H1 (cell line): Measurements from ENCODE around the gene NME9. TPM values are rescaled to one million over a fixed set of nuclear protein-coding genes. Genes with fewer than 3 reads are reported as not detected.

Experiments
- BACH1 ChIP-seq: IDR thresholded peaks from 2 replicates; pipeline ENCODE4 v1.6.1; 2012; ENCODE audit warnings: low read length, improper control_type of control experiment
- BCL11A ChIP-seq, 2 experiments: IDR thresholded peaks; one replicate each; pipeline ENCODE4 v1.6.1; 2011; ENCODE audit warnings: low read depth in 2 of 2, low read length in 2 of 2, mild to moderate bottlenecking in 2 of 2
- CHD7 ChIP-seq: fragments of 300-600 bp; sonication (generic); IDR thresholded peaks from 2 replicates; pipeline ENCODE4 v1.7.1; 2012; ENCODE audit warnings: low read length, moderate library complexity, mild to moderate bottlenecking, inconsistent platforms; ENCODE audit not compliant: insufficient replicate concordance
- RXRA ChIP-seq: IDR thresholded peaks from 2 replicates; pipeline ENCODE4 v1.6.1; 2011; ENCODE audit warnings: low read depth, mild to moderate bottlenecking, low read length, moderate library complexity; ENCODE audit not compliant: insufficient read depth
- USF2 ChIP-seq: IDR thresholded peaks from 2 replicates; pipeline ENCODE4 v1.6.1; 2011; ENCODE audit warnings: low read length, improper control_type of control experiment
- polyA plus RNA-seq, 7 experiments: library from polyadenylated mRNA; depleted of rRNA in 3 of 7; stranded (reverse) in 5 of 7; unstranded in 2 of 7; fragments of >200 nt in 5 of 7; fragments of 200-250 nt in 2 of 7; gene quantifications; 1 replicate in 5 of 7; 2 replicates in 1 of 7; 4 replicates in 1 of 7; pipeline versions ENCODE4 v1.2.1 to v1.2.3, GENCODE V29; 2011 to 2013; ENCODE audit warnings: missing spikeins in 2 of 7, mixed read lengths in 2 of 7
- total RNA-seq: library from RNA; stranded (reverse); fragmentation: NEBNext Ultra II Directional; extraction: Animal tissue kit (Norgen Biotek cat#: 25700); gene quantifications from 2 replicates; pipeline ENCODE4 v1.2.1, GENCODE V29; 2021

Gene NME9
- total and polyA plus RNA-seq, 2 of the 8 experiments (the other 6 are each of a cell fraction or from before 2014, with no cell fraction given), result 0.11 TPM; not detected in 1

GRCh38 chr3:138253609-138254008, 76.0 kb downstream of the NME9 start (continued):
- TF ChIP-seq RXRA (no peak), BCL11A (IDR thresholded peaks at IDR 0.05; ENCODE audit: low read depth in 2 of 2, low read length in 2 of 2) (no peak), USF2 (no peak), CHD7 (no peak), BACH1 (no peak)
